NCI-H1048 (cell line): ENCODE measurements around the gene ZNF677.
"Not testable (repeated sequence)": the region's sequence is repeated elsewhere in the genome, so short reads cannot be mapped to it uniquely, and the experiment has no call there.

ENCODE experiments used
- DNase-seq: peaks from one replicate; lab custom pipeline; 2025; lab: John Stamatoyannopoulos, UW

Gene ZNF677

GRCh38 chr19:53193535-53194222 is 61.0 kb downstream of the ZNF677 start:
- no peak for DNase-seq

GRCh38 chr19:53192771-53193534 is 61.7 kb downstream of the ZNF677 start, which contains the start of gene ZNF665:
TSS of gene ZNF665 (minus strand) at chr19:53193358. CDS start at chr19:53182898, 10,460 bp downstream.
- DNase-seq: peak; percentile 50

GRCh38 chr19:53190253-53190652 is 64.4 kb downstream of the ZNF677 start:
- DNase-seq: no peak

- DNase-seq: not testable (repeated sequence)
These were observed 64.9 kb downstream of the ZNF677 start for GRCh38 chr19:53189691-53190198.
